Stimulated activated memory B cell treated with anti-CD40 and anti-IgM and Interleukin-4, amounts not matched to agents 10 μg/mL and 1 μg/mL and 100 μg/mL, for 72 hours (primary cell): ENCODE measurements around the gene SLC8B1.
A peak's percentile ranks its signal among the peaks of the same experiment; 100 is the strongest.

Experiments used
- ATAC-seq: fragments of 150-1000 bp; cut with Tn5 transposase; 2 replicates; pipeline ENCODE4 v1.10.0; 2021
- H3K27ac Mint-ChIP-seq: one replicate; pipeline ENCODE4 v1.8.0; 2022; ENCODE audit warnings: mild to moderate bottlenecking, mixed read lengths
- H3K27me3 Mint-ChIP-seq: one replicate; pipeline ENCODE4 v1.8.0; 2022; ENCODE audit warnings: mixed read lengths
- H3K36me3 Mint-ChIP-seq: one replicate; pipeline ENCODE4 v1.8.0; 2022; ENCODE audit warnings: mixed read lengths
- H3K4me1 Mint-ChIP-seq: one replicate; pipeline ENCODE4 v1.8.0; 2022; ENCODE audit warnings: mixed read lengths
- H3K4me3 Mint-ChIP-seq: one replicate; pipeline ENCODE4 v1.8.0; 2022; ENCODE audit warnings: mild to moderate bottlenecking, moderate library complexity, mixed read lengths
- H3K9me3 Mint-ChIP-seq: one replicate; pipeline ENCODE4 v1.8.0; 2022; ENCODE audit warnings: mixed read lengths

SLC8B1 gene

GRCh38 chr12:113277511-113277910, 57.4 kb downstream of the SLC8B1 start:
- H3K4me1 Mint-ChIP-seq, result peaks cover 2% of the 10 kb centered on the region
- no peak overlapping the region for H3K4me3 Mint-ChIP-seq
- H3K36me3 Mint-ChIP-seq, result peaks cover 63% of the 10 kb centered on the region
- no peaks in the 10 kb centered on the region for H3K9me3 Mint-ChIP-seq
- no peaks in the 10 kb centered on the region for H3K27me3 Mint-ChIP-seq
- no peak overlapping the region for H3K27ac Mint-ChIP-seq
- ATAC-seq, result no peak

GRCh38 chr12:113276946-113277500, 57.9 kb downstream of the SLC8B1 start:
- H3K27ac Mint-ChIP-seq, result no peak overlapping the region
- H3K4me3 Mint-ChIP-seq, result no peak overlapping the region
- H3K36me3 Mint-ChIP-seq, result peaks cover 68% of the 10 kb centered on the region
- no peaks in the 10 kb centered on the region for H3K27me3 Mint-ChIP-seq
- ATAC-seq, result no peak
- H3K9me3 Mint-ChIP-seq, result no peaks in the 10 kb centered on the region
- H3K4me1 Mint-ChIP-seq, result peaks cover 7% of the 10 kb centered on the region

- Mint-ChIP-seq H3K4me1 (peaks cover 14% of the 10 kb centered on the region), H3K36me3 (peaks cover 71% of the 10 kb centered on the region), H3K4me3 (no peak overlapping the region), H3K9me3 (no peaks in the 10 kb centered on the region), H3K27ac (no peak overlapping the region), H3K27me3 (no peaks in the 10 kb centered on the region)
- no peak for ATAC-seq
Observed at GRCh38 chr12:113276306-113276705, 58.6 kb downstream of the SLC8B1 start.

- Mint-ChIP-seq H3K36me3 (peaks cover 72% of the 10 kb centered on the region), H3K27me3 (no peaks in the 10 kb centered on the region), H3K9me3 (no peaks in the 10 kb centered on the region), H3K27ac (no peak overlapping the region), H3K4me1 (peaks cover 15% of the 10 kb centered on the region), H3K4me3 (no peak overlapping the region)
- no peak for ATAC-seq
Observed at GRCh38 chr12:113274848-113275247, 60.1 kb downstream of the SLC8B1 start.

GRCh38 chr12:113273053-113273725, 61.7 kb downstream of the SLC8B1 start:
- H3K4me1 Mint-ChIP-seq, result peaks cover 15% of the 10 kb centered on the region
- ATAC-seq, result no peak
- H3K4me3 Mint-ChIP-seq, result no peak overlapping the region
- peaks cover 72% of the 10 kb centered on the region for H3K36me3 Mint-ChIP-seq
- no peaks in the 10 kb centered on the region for H3K9me3 Mint-ChIP-seq
- H3K27me3 Mint-ChIP-seq, result no peaks in the 10 kb centered on the region
- H3K27ac Mint-ChIP-seq, result no peak overlapping the region

GRCh38 chr12:113271853-113272561, 62.9 kb downstream of the SLC8B1 start:
- Mint-ChIP-seq H3K9me3 (no peaks in the 10 kb centered on the region), H3K36me3 (peaks cover 76% of the 10 kb centered on the region), H3K4me3 (no peak overlapping the region), H3K4me1 (peaks cover 15% of the 10 kb centered on the region), H3K27ac (peak overlapping the region; percentile 51), H3K27me3 (no peaks in the 10 kb centered on the region)
- ATAC-seq, result peak; percentile 79

- no peak for ATAC-seq
- no peak overlapping the region for H3K4me3 Mint-ChIP-seq
- no peaks in the 10 kb centered on the region for H3K9me3 Mint-ChIP-seq
- peaks cover 15% of the 10 kb centered on the region for H3K4me1 Mint-ChIP-seq
- H3K36me3 Mint-ChIP-seq, result peaks cover 75% of the 10 kb centered on the region
- H3K27ac Mint-ChIP-seq, result peak overlapping the region; percentile 51
- H3K27me3 Mint-ChIP-seq, result no peaks in the 10 kb centered on the region
Observed at GRCh38 chr12:113271466-113271852, 63.5 kb downstream of the SLC8B1 start.

- ATAC-seq, result no peak
- Mint-ChIP-seq H3K4me1 (peaks cover 15% of the 10 kb centered on the region), H3K36me3 (peaks cover 80% of the 10 kb centered on the region), H3K4me3 (no peak overlapping the region), H3K27ac (no peak overlapping the region), H3K27me3 (no peaks in the 10 kb centered on the region), H3K9me3 (no peaks in the 10 kb centered on the region)
Observed at GRCh38 chr12:113270709-113271009, 64.2 kb downstream of the SLC8B1 start.

GRCh38 chr12:113269257-113269943, 65.5 kb downstream of the SLC8B1 start:
- Mint-ChIP-seq H3K4me3 (no peak overlapping the region), H3K9me3 (no peaks in the 10 kb centered on the region), H3K4me1 (peaks cover 15% of the 10 kb centered on the region), H3K36me3 (peaks cover 74% of the 10 kb centered on the region), H3K27ac (no peak overlapping the region), H3K27me3 (no peaks in the 10 kb centered on the region)
- ATAC-seq, result no peak

GRCh38 chr12:113268621-113269020, 66.3 kb downstream of the SLC8B1 start:
- Mint-ChIP-seq H3K27ac (no peak overlapping the region), H3K36me3 (peaks cover 73% of the 10 kb centered on the region), H3K9me3 (no peaks in the 10 kb centered on the region), H3K4me1 (peaks cover 15% of the 10 kb centered on the region), H3K27me3 (no peaks in the 10 kb centered on the region), H3K4me3 (no peak overlapping the region)
- no peak for ATAC-seq

GRCh38 chr12:113268136-113268535, 66.8 kb downstream of the SLC8B1 start:
- ATAC-seq, result no peak
- no peaks in the 10 kb centered on the region for H3K27me3 Mint-ChIP-seq
- peaks cover 68% of the 10 kb centered on the region for H3K36me3 Mint-ChIP-seq
- no peak overlapping the region for H3K27ac Mint-ChIP-seq
- H3K9me3 Mint-ChIP-seq, result no peaks in the 10 kb centered on the region
- peaks cover 15% of the 10 kb centered on the region for H3K4me1 Mint-ChIP-seq
- no peak overlapping the region for H3K4me3 Mint-ChIP-seq

GRCh38 chr12:113267621-113268020, 67.3 kb downstream of the SLC8B1 start:
- peaks cover 14% of the 10 kb centered on the region for H3K4me1 Mint-ChIP-seq
- no peaks in the 10 kb centered on the region for H3K9me3 Mint-ChIP-seq
- no peaks in the 10 kb centered on the region for H3K27me3 Mint-ChIP-seq
- H3K36me3 Mint-ChIP-seq, result peaks cover 63% of the 10 kb centered on the region
- H3K27ac Mint-ChIP-seq, result no peak overlapping the region
- ATAC-seq, result no peak
- no peak overlapping the region for H3K4me3 Mint-ChIP-seq

- H3K4me1 Mint-ChIP-seq, result peaks cover under 1% of the 10 kb centered on the region
- H3K27ac Mint-ChIP-seq, result no peak overlapping the region
- H3K4me3 Mint-ChIP-seq, result no peak overlapping the region
- no peaks in the 10 kb centered on the region for H3K27me3 Mint-ChIP-seq
- H3K36me3 Mint-ChIP-seq, result peaks cover 49% of the 10 kb centered on the region
- no peak for ATAC-seq
- no peaks in the 10 kb centered on the region for H3K9me3 Mint-ChIP-seq
Observed at GRCh38 chr12:113266106-113266895, 68.6 kb downstream of the SLC8B1 start.

GRCh38 chr12:113263431-113263963, 71.4 kb downstream of the SLC8B1 start:
- H3K36me3 Mint-ChIP-seq, result peaks cover 42% of the 10 kb centered on the region
- no peak for ATAC-seq
- H3K27ac Mint-ChIP-seq, result no peak overlapping the region
- no peak overlapping the region for H3K4me3 Mint-ChIP-seq
- H3K9me3 Mint-ChIP-seq, result no peaks in the 10 kb centered on the region
- peaks cover 13% of the 10 kb centered on the region for H3K4me1 Mint-ChIP-seq
- no peaks in the 10 kb centered on the region for H3K27me3 Mint-ChIP-seq

- no peak for ATAC-seq
- H3K27ac Mint-ChIP-seq, result no peak overlapping the region
- H3K4me3 Mint-ChIP-seq, result no peak overlapping the region
- peaks cover 34% of the 10 kb centered on the region for H3K36me3 Mint-ChIP-seq
- no peaks in the 10 kb centered on the region for H3K9me3 Mint-ChIP-seq
- peaks cover 13% of the 10 kb centered on the region for H3K4me1 Mint-ChIP-seq
- H3K27me3 Mint-ChIP-seq, result no peaks in the 10 kb centered on the region
Observed at GRCh38 chr12:113262710-113263109, 72.2 kb downstream of the SLC8B1 start.
